HuH-7 (cell line): ENCODE results near the gene PMIS2.
A peak's percentile ranks its signal among the peaks of the same experiment; 100 is the strongest.
"Not testable (repeated sequence)": the region's sequence is repeated elsewhere in the genome, so short reads cannot be mapped to it uniquely, and the experiment has no call there.

ENCODE experiments used
- DNase-seq: peaks from one replicate; pipeline ENCODE4 v3.0.0; 2011; ENCODE audit warnings: low spot score

Gene PMIS2

DNA sequence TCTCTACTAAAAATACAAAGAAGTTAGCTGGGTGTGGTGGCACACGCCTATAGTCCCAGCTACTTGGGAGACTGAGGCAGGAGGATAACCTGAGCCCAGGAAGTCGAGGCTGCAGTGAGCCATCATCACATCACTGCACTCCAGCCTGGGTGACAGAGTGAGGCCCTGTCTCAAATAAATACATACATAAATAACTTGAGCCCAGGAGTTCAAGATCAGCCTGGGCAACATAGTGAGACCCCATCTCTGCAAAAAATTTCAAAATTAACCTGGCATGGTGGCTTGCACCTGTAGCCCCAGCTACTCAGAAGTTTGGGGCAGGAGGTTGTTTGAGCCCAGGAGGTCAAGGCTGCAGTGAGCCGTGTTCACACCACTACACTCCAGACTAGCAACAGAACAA lies 9.1 kb downstream of the PMIS2 start:
- not testable (repeated sequence) for DNase-seq

GRCh38 chr19:35595928-35596327 lies 10.0 kb downstream of the PMIS2 start:
- no peak for DNase-seq

- no peak for DNase-seq
Observed at GRCh38 chr19:35596366-35596999, 10.5 kb downstream of the PMIS2 start.

DNA sequence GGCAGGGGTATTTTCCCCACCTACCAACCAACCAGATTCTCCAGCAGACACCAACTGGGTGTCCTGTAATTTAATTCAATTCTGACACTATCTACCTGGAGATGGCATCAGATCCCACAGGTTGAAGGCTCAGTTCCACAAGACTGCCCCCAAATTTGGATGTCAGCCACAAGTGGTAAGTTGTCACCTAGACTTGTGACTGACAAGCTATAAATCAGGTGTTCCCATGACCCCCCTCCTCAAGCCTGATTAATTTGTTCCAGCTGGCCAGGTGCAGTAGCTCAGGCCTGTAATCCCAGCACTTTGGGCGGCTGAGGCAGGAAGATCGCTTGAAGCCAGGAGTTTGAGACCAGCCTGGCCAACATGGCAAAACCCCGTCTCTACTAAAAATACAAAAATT lies 16.0 kb downstream of the PMIS2 start:
- DNase-seq, result no peak

- not testable (repeated sequence) for DNase-seq
Observed at GRCh38 chr19:35604436-35604835, 18.5 kb downstream of the PMIS2 start.

DNA sequence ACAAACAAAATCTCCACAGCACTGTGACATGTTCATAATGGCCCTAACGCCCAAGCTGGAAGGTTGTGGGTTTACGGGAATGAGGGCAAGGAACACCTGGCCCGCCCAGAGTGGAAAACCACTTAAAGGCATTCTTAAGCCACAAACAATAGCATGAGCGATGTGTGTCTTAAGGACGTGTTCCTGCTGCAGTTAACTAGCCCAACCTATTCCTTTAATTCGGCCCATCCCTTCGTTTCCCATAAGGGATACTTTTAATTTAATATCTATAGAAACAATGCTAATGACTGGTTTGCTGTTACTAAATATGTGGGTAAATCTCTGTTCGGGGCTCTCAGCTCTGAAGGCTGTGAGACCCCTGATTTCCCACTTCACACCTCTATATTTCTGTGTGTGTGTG lies 21.2 kb downstream of the PMIS2 start:
- DNase-seq, result not testable (repeated sequence)

DNA sequence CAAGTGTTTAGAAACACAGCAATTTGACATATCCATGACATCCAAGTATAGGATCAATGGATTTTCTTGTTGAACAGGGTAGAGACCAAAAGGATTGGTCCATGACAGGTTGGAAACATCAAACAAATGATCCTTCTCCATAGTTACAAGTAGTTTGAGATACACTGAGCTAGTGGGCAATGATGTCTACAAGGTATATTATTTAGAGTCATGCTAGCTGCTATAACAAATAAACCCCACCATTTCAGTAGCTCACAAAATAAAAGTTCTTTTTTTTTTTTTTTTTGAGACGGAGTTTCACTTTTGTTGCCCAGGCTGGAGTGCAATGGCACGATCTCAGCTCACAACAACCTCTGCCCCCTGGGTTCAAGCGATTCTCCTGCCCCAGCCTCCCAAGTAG lies 21.7 kb downstream of the PMIS2 start:
- no peak for DNase-seq

GRCh38 chr19:35608251-35608650 lies 22.3 kb downstream of the PMIS2 start:
- no peak for DNase-seq

GRCh38 chr19:35609851-35610353 lies 23.9 kb downstream of the PMIS2 start:
- no peak for DNase-seq

- DNase-seq, result no peak
Observed at GRCh38 chr19:35612224-35612558, 26.2 kb downstream of the PMIS2 start.

- peak; percentile 92 for DNase-seq
Observed at GRCh38 chr19:35612559-35613321, 26.8 kb downstream of the PMIS2 start, which contains the start of gene HAUS5. Gene HAUS5 (plus strand): TSS chr19:35612735. CDS start chr19:35612795, 60 bp downstream.

GRCh38 chr19:35613574-35613973 lies 27.6 kb downstream of the PMIS2 start:
- no peak for DNase-seq

GRCh38 chr19:35615036-35615435 lies 29.1 kb downstream of the PMIS2 start:
- no peak for DNase-seq

DNA sequence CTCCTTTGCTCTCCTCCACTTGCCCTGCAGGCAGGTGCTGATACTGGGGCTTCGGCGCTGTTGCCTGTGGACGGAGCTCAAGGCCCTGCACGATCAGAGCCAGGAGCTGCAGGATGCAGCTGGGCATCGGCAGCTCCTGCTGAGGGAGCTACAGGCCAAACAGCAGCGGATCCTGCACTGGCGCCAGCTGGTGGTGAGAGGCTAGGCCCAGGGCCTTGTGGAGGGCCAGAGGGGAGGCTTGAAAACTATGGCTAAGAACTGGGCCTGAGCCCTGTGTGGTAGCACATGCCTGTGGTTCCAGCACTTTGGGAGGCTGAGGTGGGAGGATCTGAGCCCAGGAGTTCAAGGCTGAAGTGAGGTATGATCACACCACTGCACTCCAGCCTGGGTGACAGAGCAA lies 32.9 kb downstream of the PMIS2 start:
- DNase-seq, result no peak

GRCh38 chr19:35619290-35619923 lies 33.4 kb downstream of the PMIS2 start:
- no peak for DNase-seq

DNA sequence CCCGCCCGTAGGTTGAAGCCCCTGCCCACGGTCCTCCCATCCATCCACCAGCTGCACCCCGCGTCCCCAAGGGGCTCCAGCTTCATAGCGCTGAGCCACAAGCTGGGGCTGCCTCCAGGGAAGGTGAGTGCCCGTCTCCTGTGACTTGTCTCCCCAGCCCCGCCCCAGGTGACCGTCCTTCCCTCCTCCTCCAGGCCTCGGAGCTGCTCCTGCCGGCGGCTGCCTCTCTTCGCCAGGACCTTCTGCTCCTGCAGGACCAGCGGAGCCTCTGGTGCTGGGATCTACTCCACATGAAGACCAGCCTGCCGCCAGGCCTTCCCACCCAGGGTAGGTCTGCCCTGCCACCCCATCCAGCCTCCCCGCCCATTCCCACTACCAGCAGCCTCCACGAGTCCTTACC lies 34.0 kb downstream of the PMIS2 start:
- no peak for DNase-seq

DNA sequence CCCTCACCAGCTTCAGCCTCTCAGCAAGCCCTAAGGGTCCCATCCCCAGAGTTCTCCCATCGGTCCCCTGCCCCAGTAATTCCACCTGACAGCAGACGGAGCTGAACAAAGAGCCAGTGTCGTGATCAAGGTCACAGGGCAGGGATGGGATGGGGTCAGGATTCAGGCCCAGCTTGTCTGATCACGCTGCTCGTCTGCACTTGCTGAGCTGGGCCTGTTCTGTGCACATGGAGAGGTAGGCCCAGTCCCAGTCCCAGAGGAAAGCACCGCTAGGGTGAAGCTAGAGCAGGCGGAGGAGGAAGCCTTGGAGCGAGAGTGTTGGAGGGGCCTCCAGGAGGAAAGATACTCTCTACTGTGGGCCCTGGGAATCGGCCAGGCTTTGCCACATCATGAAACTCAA lies 35.7 kb downstream of the PMIS2 start:
- DNase-seq, result no peak

DNA sequence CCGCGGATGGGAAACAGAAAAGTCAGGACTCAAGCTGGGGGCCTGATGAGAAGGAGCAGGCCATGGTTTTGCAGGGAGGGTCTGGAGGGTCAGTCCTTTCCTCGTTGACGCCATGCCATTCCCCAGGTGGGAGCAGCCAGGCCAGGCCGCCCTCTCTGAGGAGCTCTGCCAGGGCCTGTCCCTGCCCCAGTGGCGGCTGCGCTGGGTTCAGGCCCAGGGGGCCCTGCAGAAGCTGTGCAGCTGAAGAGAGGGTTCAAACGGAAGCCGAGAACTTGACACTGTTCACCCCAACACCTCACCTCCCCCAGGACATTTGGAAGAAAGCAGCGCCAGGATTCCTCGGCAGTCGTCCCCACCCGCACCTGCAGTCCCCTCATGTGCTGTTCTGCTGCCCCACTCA lies 36.8 kb downstream of the PMIS2 start:
- no peak for DNase-seq

DNA sequence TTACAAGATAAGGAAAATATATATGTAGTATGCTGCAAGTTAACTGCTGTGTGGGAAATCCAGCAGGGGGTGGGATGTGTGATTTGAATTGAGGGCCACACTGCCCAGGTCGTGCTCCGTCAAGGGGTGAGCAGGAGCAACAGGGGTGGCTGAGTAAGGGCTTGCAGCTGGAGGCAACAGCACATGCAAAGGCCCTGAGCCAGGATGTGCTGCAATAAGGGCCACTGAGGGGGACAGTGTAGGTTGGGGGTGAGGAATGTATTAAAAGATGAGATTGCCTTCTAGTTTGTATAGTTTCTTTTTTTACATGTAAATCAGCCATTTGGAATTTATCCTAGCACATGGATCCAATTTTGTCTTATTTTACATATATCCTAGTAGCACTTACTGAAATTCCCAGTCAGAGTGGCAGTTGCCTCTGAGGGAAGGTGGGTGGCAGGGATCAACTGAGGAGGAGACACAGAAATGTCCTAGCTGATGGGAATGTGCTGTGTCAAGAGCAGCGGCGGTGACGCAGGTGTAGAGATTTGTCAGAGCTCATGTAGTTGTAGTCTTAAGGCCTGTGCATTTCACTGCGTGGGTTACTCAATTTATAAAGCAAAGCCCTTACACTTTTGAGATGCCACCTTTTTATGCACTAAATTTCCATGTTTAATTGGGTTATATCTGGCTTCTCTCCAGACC lies 37.5 kb downstream of the PMIS2 start:
- no peak for DNase-seq

- DNase-seq, result no peak
Observed at GRCh38 chr19:35628264-35628564, 42.2 kb downstream of the PMIS2 start.

DNA sequence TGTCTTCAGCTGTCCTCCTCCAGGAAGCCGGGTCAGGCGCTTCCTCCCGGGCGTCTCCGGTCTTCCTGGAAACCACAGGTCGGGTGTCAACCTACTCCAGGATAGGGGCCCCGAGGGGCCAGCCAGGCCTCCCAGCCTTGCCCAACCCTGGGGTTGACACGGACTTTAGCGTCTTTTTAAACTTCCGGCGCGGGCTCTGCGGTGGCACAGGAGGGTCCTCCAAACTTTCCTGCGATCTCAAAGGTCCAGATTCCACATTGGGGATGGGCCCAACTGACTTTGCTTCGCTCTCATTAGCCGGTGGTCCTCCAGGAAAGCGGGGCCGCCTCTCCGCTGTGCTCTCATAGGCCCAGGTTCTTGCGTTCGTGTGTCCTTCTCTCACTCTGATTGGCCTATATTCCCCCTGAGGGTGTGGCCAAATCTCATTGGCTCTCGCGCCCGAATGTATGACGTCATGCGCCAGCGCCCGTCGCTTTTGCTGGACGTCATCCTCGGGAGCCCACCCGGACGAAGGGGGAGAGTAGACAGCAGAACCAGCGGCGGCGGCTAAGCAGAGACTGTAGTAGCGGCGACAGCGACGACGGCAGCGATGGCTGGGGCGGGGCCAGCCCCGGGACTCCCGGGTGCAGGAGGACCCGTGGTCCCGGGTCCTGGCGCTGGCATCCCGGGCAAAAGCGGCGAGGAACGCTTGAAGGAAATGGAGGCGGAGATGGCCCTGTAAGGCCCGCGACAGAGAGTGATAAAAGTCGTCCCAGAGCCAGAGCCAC lies 42.8 kb downstream of the PMIS2 start, which contains the start of gene RBM42:
RBM42 (plus strand) TSS at position 472 of the 767 bp plus-strand sequence; CDS start at position 590, 118 bp downstream.
- DNase-seq, result peak; percentile 100

DNA sequence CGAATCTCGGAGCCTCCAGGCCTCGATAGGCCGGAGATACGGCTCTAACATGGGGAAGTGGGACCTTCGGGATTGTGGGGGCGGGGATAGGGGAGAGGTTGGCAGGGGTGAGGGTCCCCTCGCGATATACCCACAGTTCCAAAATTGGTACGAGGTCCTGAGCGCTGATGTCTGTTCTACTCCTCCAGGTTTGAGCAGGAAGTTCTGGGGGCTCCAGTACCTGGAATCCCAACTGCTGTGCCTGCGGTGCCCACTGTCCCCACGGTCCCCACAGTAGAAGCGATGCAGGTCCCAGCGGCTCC lies 43.3 kb downstream of the PMIS2 start:
- no peak for DNase-seq
